HG03520 (cell line): ENCODE results near the gene DCAF17.
A peak's percentile ranks its signal among the peaks of the same experiment; 100 is the strongest.

Experiments used
- ATAC-seq: cut with Tn5 transposase; IDR thresholded peaks from one replicate; pipeline ENCODE4 v1.9.1; 2021; ENCODE audit warnings: mild to moderate bottlenecking, moderate library complexity; ENCODE audit not compliant: unreplicated experiment

DCAF17 gene, protein sequence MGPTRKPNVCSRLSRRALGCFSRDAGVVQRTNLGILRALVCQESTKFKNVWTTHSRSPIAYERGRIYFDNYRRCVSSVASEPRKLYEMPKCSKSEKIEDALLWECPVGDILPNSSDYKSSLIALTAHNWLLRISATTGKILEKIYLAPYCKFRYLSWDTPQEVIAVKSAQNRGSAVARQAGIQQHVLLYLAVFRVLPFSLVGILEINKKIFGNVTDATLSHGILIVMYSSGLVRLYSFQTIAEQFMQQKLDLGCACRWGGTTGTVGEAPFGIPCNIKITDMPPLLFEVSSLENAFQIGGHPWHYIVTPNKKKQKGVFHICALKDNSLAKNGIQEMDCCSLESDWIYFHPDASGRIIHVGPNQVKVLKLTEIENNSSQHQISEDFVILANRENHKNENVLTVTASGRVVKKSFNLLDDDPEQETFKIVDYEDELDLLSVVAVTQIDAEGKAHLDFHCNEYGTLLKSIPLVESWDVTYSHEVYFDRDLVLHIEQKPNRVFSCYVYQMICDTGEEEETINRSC

DNA sequence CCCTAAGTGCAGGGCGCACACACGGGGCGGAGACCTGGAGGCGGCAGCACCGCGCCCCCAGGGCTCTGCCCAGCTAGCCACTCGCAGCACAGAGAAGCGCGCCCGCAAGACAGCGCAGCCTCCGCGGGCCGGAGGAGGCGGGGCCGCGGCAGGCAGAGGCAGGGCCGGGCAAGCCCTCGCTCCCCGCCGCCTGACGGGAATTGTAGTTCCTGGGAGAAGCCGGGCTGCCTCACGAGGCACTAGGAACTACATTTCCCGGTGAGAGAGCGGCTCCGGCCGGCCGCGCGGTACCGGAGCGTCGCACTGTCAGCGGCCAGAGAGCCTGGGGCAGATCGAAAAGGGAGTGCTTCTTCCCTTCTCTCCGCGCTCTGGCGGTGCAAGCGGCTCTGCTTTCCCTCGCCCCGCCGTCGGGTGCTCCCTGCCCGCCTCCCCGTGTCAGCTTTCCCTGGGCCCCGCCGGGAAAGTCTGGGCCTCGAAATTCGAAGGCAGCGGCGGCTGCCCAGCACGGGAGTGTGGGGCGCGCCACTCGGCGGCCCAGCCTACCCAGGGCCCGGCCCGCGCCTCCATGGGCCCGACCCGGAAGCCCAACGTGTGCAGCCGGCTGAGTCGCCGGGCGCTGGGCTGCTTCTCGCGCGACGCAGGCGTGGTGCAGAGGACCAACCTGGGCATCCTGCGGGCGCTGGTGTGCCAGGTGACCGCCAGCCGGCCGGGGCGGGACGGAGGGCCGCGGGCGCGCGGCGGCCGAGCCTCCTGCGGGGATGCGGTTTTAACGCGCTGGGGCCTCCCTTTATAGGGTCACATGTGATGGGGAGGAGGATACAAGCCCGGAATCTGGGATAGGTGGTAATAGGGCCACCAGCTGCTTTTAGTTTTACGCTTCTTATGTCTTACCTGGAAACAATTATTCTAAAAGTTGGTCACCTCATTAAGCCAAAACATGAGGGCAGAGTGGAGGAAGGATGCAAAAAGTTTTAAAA lies at the start of gene DCAF17:
Gene DCAF17, plus strand, starts transcription at position 214 of the 977 bp plus-strand sequence. Its CDS starts 352 bp downstream, at position 566.
- ATAC-seq: peak; percentile 86

DNA sequence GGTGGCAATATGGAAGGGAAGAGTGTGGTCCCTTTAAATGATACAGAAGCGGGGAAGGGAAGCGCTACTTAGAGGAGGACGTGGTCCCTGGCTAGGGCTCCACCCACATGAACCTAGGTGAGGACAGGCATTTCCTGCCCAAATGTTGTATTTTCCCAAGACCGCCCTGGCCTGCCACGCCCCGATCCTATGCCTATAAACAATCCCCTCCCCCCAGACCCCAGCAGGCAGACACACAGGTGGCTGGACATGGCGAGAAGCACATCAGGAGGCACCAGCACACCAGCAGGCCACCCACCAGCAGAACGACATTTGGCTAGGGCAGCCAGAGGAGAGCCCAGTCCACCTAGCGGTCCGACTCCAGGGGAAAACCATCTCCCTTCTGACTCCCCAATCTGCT lies 47.4 kb upstream of the DCAF17 start:
- ATAC-seq: no peak

DNA sequence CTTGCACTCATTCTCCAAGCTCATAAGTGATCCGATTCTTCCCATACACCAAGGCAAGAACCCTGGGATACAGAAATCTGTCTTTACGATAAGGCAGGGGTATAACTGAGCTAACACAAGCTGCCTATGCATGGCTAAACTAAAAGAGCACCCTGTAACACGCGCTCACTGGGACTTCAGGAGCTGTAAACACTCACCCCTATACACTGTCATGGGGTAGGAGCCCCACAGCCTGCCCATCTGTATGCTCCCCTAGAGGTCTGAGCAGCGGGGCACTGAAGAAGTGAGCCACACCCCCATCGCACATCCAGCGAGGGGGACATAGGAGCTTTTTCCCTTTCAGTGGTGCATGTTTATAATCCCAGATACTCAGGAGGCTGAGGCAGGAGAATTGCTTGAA lies 47.0 kb upstream of the DCAF17 start:
- ATAC-seq: no peak

DNA sequence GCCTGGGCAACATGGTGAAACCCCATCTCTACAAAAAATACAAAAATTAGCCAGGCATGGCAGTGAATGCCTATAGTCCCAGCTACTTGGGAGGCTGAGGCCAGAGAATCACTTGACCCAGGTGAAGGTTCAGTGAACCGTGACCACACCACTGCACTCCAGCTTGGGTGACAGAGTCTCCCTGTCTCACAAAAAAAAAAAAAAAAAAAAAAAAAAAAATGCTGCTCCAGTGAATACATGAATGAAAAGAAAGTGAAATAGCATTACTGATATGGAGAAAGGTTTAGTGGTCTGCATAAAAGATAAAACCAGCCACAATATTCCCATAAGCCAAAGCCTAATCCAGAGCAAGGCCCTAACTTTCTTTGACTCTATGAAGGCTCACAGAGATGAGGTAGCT lies 44.7 kb upstream of the DCAF17 start:
- no peak for ATAC-seq

DNA sequence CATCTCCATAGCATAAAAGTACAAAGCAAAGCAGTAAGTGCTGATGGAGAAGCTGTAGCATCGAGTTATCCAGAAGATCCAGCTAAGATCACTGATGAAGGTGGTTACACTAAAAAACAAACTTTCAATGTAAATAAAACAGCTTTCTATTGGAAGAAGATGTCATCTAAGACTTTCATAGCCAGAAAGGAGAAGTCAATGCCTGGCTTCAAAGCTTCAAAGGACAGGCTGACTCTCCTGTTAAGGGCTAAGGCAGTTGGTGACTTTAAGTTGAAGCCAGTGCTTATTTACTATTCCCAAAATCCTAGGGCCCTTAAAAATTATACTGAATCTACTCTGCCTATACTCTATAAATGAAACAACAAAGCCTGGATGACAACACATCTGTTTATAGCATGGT lies 44.2 kb upstream of the DCAF17 start:
- ATAC-seq: no peak

DNA sequence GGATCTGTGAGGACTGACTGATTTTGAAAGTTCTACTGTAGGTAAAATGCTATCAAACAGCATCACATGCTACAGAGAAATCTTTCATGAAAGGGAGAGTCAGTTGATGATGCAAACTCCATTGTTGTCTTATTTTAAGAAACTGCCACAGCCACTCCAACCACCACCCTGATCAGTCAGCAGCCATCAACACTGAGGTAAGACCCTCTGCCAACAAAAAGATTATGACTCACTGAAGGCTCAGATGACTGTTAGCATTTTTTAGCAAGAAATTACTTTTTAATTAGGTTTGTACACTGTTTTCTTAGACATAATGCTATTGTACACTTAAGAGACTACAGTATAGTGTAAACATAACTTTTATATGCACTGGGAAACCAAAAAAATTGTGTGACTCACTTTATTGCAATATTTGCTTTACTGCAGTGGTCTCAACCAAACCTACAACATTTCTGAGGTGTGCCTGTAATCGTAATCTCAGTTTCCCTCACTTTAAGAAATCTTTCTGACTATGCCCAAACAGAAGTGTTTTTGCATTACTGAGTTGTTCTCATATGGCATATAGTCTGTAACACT lies 43.0 kb upstream of the DCAF17 start:
- ATAC-seq: no peak

DNA sequence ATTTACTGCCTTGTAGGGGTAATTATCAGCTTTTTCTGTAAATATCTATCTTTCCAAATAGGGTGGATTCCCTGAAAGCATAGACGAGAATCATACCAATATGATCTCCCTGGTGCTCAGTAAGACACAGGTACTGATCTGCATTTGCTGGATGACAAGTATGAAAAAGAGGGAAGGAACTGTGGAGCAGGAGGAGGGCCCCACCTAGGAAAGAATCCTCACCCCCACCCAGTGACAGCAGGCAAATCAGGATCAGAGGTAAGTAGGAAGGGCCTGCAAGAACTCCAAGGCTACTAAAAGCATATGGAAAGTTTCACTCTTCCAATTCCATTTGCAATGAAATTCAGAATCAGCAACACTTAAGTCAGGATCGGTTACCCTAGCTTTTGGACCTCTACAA lies 42.5 kb upstream of the DCAF17 start:
- no peak for ATAC-seq

DNA sequence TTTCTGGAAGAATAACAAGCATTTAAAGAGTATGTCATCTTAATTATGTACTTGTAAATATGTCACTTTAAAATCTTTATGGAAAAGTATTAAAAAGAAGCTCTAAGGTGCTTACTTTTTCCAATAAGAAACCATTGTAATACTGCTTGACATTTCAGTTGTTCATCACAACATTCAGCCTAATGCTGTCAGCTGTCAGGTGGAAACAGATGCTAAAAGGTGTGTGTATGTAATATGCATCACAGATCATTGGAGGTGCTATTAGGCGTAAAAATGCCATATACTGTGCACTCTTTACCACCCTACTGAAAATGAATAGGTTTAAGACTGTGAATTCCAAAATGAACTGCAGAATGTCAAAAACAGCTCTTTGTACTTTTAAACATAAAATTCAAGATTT lies 40.5 kb upstream of the DCAF17 start:
- no peak for ATAC-seq

DNA sequence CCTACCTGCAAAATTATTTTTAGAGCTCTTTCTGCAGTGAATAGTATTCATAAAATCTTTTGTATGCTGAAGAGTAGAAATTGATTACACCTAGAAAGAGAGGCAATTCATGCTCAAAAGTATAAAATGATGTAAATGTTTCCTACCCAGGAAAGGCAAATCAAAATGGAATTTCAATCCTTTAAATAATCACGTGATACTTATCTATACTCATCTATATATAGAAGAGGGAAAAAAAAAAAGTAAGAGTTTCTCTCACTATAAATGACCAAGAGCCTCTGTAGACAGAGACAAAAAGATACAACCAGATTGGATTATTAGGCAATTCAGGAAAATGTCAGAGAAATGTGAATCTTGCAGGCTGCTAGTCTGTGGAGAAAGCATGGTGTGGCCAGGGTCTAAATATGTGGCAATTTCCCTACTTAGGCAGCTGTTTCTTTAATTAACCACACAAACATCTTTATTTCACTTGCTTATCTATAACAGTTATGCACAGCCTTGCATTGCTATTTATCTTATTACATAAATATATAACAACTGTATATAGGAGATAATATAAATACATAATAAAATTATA lies 39.8 kb upstream of the DCAF17 start:
- no peak for ATAC-seq

DNA sequence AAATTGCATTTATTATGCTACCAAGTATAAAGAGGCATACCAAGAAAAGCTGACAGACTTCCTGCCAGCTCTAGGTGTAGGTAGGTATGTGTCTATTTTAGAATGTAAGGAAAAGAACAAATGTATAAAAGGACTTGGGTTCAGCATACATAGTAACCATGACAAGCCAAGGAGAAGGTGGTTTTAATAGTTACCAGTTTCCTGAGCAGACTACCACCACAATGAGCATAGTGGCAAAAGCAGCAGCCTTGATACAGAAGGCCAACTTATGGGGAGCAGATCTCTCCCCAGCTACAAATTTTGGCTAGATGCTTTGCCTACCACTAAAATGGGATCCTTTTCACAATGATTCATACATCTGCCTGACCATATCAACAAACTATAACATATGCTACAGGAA lies 34.7 kb upstream of the DCAF17 start:
- no peak for ATAC-seq

DNA sequence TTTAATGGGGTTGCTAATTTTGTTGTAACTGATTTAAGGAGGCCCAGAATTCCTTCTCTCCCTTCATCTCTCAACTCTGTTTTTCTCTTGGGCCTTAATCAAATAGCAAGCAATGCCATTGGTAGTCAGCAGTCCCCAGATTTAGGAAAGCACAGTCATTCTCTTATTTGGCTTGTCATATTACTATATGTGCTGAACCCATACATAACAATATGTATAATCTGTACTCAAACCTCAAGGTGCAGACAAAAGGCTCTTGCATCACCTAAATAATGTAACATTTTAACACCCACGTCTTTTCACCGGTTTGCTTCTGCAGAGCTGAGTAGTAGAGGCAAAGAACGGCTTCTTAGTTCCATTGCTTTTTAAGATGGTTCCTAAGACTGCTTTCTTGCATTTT lies 33.6 kb upstream of the DCAF17 start:
- ATAC-seq: no peak

DNA sequence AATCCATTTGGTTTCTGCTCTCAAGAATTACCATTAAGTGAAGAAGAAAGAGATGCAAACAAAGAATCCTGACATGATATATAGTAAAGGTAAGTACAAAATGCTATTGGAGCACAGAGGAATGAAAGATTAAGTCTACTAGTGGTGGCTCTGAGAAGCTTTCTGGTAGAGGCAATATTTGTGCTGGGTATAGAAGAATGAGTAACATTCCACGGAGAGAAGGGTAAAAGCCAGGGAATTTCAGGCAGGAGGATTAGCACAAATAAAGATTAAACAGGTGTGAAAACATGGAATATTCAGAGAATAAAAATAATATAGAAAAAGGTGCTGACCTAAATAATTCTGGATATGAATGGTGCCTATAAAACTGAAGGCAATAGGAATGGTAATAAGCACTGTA lies 32.1 kb upstream of the DCAF17 start:
- no peak for ATAC-seq

DNA sequence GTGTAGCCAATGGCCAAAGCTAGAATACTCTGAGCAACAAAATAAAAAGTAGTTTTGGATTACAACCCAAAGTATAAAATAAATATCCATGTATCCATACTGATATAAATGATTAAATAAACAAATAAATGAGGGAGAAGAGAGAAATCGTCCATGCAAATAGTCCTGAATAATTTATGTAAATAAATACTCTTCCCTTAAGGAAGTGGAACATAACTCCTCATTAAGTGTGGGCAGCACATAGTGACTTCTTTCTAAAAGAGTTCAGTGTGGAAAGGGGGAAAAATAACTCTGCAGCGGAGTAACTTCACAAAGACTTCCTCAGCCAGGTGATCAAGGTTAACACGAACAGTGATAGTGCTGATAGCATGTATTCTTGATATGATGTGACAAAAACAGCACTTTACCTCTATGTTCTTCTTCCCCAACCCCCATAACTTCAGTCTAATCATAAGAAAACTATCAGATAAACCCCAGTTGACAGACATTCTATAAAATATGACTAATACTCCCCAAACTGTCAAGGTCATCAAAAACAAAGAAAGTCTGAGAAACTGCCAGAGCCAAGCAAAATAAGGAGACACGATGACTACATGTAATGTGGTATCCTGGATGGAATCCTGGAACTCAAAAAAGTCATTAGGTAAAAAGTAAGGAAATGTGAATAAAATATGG lies 31.0 kb upstream of the DCAF17 start:
- ATAC-seq: no peak

DNA sequence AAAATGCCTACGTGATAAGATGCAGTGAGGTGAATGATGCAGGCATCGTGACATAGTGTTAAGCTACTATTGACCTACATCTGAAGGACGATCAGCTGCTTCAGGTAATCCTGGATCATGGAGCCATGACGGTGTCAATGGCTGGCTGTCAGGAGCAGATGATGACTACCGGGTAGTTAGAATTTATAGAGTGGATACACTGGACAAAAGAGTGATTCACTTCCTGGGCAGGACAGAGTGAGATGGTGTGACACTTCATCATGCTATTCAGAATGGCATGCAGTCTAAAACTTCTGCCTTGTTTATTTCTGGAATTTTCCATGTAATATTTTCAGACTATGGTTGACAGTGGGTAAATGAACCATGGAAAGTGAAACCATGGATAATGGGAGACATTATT lies 29.8 kb upstream of the DCAF17 start:
- no peak for ATAC-seq

DNA sequence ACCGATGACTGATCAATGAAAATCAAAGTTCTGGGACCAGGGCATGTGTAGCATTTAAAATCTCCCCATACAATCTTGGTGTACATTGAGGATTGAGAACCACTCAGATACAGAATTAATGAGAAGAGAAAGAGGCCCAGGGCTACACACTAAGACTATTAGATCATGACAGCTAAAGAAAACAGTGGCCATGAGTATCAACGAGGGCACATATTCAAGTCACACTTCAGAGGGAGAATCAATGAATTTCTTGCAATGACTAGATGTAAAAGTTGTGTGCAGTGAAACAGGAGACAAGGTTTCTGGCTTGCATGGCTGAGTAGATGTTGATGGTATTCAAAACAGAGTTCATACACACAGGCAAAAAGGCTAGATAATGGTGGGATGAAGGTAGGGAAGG lies 29.3 kb upstream of the DCAF17 start:
- no peak for ATAC-seq

DNA sequence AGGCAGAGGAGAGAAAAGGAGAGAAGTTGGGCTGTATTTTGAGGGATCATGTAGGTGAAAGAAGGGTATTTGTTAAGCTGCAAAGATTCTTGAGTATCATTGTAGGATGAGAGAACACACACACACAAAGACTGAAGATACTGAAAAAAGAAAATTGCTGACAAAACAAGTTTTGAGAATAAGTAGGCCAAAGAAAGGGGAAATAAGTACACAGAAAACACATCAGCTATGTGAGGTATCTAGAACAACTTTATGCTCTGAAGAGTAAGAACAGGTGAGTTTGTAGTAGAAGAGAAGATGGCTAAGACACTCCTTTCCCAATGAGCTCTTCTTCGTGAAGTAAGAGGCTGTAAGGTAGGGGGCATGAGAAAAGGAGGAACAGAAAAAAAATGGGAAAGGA lies 28.5 kb upstream of the DCAF17 start:
- ATAC-seq: no peak

DNA sequence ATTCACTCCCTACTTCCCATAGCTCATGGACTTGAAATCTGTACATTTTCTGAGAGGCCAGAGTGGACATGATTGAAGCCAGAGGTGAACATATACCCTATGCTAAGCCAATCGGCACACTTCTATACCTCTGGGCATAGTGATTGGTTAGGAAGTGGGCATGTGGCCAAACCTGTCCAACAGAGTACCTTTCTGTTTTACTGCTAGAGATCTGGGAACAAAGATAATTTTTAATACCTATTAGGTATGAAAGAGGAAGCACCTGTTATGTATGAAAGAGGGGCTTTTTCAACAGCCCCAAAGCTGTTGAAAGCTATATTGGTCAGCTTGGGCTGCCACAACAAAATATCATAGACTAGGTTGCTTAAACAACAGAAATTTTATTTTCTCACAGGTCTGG lies 28.0 kb upstream of the DCAF17 start:
- peak; percentile 52 for ATAC-seq

DNA sequence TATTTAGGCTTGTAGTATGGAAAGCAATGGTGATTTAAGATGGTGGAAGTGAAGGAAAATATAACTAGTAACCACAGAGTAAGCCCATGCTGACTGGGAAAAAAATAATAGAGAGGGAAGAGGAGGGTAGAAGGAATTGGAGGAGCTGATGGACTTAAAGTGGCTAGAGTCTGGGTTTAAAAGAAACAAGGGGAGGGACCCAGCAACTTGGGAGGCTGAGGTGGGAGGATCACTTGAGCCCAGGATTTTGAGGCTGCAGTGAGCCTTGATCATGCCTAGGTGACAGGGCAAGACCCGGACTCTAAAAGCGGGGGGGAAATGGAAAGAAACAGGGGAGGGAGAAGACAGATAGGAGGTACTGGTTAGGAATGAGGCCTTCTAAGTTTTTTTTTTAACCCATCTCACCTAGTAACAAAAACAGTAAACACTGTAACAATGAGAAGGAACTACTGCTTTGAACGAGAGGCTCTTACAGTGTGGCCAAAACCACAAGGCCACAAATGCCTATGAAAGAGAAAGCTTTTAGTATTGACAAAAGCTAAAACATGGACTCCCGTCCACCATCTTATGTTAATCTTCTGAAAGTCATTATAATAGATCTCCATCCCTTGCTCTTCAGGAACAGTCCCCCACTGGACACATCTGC lies 26.9 kb upstream of the DCAF17 start:
- ATAC-seq: peak; percentile 64

DNA sequence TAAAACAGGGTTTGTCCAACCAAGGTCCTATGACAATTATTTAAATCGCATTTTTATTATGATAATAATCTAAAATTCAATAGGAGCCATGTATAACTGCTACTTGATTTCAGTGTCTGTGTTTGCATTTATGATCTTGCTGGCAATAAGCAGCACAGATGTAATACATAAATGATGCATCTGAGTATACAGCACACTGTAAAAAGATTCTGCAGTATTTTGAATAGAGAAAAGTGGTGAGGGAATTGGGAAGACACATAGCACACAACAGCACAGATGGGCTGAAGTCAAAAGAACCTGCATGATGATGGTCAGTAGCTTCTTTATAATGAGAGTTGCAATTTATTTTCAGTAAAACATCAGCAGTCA lies 26.4 kb upstream of the DCAF17 start:
- no peak for ATAC-seq

DNA sequence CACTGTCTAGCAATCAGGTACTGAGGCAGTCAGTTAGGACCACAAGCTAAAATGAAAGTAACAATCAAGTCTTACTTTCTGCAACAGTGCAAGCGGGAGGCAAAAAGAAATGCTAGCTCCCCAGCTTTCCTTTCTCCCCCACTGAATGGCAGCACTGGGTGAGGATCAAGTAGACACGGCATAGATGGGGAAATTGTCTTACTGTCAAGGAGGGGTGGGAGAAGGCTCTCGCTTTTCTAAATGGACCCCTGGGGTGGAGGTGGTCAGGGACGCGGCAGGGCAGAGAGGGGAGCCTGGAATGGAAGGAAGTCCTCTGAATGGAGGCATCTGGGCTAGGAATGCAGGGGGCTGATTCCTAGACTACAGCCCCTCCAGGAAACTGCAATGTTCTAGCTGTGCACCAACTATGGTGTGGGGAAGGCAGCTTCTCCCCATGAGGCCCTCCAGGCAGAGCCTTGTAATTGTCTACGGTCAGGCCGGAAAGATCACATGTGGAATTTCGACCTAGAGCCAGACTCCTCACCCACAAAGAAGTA lies 24.5 kb upstream of the DCAF17 start:
- no peak for ATAC-seq
